HG03280 (cell line): ENCODE data around the gene ZFAND5.

ENCODE experiments used
- ATAC-seq: cut with Tn5 transposase; IDR thresholded peaks from one replicate; pipeline ENCODE4 v1.9.1; 2021; ENCODE audit warnings: mild to moderate bottlenecking, moderate library complexity; ENCODE audit not compliant: unreplicated experiment

Gene ZFAND5

GRCh38 chr9:72363236-72363635 lies 1.8 kb downstream of the ZFAND5 start:
- no peak for ATAC-seq

GRCh38 chr9:72362680-72363139 lies 2.3 kb downstream of the ZFAND5 start:
- ATAC-seq: peak; percentile 26

- no peak for ATAC-seq
These were observed 2.9 kb downstream of the ZFAND5 start for GRCh38 chr9:72362118-72362531.

- ATAC-seq: no peak
These were observed 3.8 kb downstream of the ZFAND5 start for GRCh38 chr9:72361217-72361616.

- ATAC-seq: no peak
These were observed 4.7 kb downstream of the ZFAND5 start for GRCh38 chr9:72360324-72360723.

- no peak for ATAC-seq
These were observed 8.9 kb downstream of the ZFAND5 start for GRCh38 chr9:72356041-72356582.

GRCh38 chr9:72355153-72355552 lies 9.9 kb downstream of the ZFAND5 start:
- ATAC-seq: no peak

GRCh38 chr9:72354704-72355103 lies 10.3 kb downstream of the ZFAND5 start:
- ATAC-seq: no peak

GRCh38 chr9:72353455-72354116 lies 11.4 kb downstream of the ZFAND5 start:
- no peak for ATAC-seq

- ATAC-seq: no peak
These were observed 12.1 kb downstream of the ZFAND5 start for GRCh38 chr9:72352911-72353388.

- ATAC-seq: no peak
These were observed 13.2 kb downstream of the ZFAND5 start for GRCh38 chr9:72351538-72352453.

- ATAC-seq: no peak
These were observed 15.1 kb downstream of the ZFAND5 start for GRCh38 chr9:72349911-72350310.

- no peak for ATAC-seq
These were observed 15.8 kb downstream of the ZFAND5 start for GRCh38 chr9:72349240-72349639.

- ATAC-seq: no peak
These were observed 18.7 kb downstream of the ZFAND5 start for GRCh38 chr9:72346333-72346732.

- no peak for ATAC-seq
These were observed 26.4 kb downstream of the ZFAND5 start for GRCh38 chr9:72338631-72339030.

- ATAC-seq: no peak
These were observed 27.7 kb downstream of the ZFAND5 start for GRCh38 chr9:72337286-72337685.

- ATAC-seq: no peak
These were observed 30.2 kb downstream of the ZFAND5 start for GRCh38 chr9:72334658-72335337.

- no peak for ATAC-seq
These were observed 31.3 kb downstream of the ZFAND5 start for GRCh38 chr9:72333709-72334108.

GRCh38 chr9:72333197-72333596 lies 31.8 kb downstream of the ZFAND5 start:
- ATAC-seq: no peak

GRCh38 chr9:72332351-72332750 lies 32.7 kb downstream of the ZFAND5 start:
- no peak for ATAC-seq

- ATAC-seq: no peak
These were observed 37.4 kb downstream of the ZFAND5 start for GRCh38 chr9:72327631-72328030.
